Lower leg skin (tissue), 4 donors: ENCODE measurements around the gene RERE. TPM values are rescaled to one million over a fixed set of nuclear protein-coding genes. Genes with fewer than 3 reads are reported as not detected.
"Not testable (repeated sequence)": the region's sequence is repeated elsewhere in the genome, so short reads cannot be mapped to it uniquely, and the experiment has no call there.

Experiments used
- DNase-seq, 2 donors: peaks; one replicate each; pipeline ENCODE4 v3.0.0-alpha.2; 2019; ENCODE audit warnings: low spot score in 2 of 2
- H3K4me3 ChIP-seq: fragments of 200-600 bp; sonication (generic); 2 replicates; pipeline ENCODE4 v1.5.1; 2017; ENCODE audit warnings: mild to moderate bottlenecking, low read depth; ENCODE audit not compliant: poor library complexity, severe bottlenecking
- POLR2A ChIP-seq, 2 donors: fragments of 450-650 bp; IDR thresholded peaks; one replicate each; pipeline ENCODE4 v1.6.1; 2016 to 2017; ENCODE audit warnings: antibody characterized with exemption in 2 of 2, mild to moderate bottlenecking in 1 of 2, moderate library complexity in 1 of 2
- WGBS, 2 donors: methylation state at CpG; one replicate each; pipeline ENCODE4 v1.1.5; 2018; 5-methylcytosine and 5-hydroxymethylcytosine counted together
- intact Hi-C: fragments of 100-400 bp; cut with DNase I; formaldehyde crosslinking; loops from one replicate; pipeline ENCODE4 v1.15.0; 2023; ENCODE audit warnings: low total_unique reads
- total RNA-seq, 4 donors: library from RNA; depleted of rRNA; stranded (reverse); fragments of >200 nt; gene quantifications; one replicate each; pipeline ENCODE4 v1.1.0, GENCODE V29; 2016
- TF ChIP-seq, protein P1 (sequence below), 3 donors: fragments of 450-650 bp; IDR thresholded peaks; one replicate each; pipeline ENCODE4 v1.5.1; 2016; ENCODE audit warnings: antibody characterized with exemption in 3 of 3, mild to moderate bottlenecking in 3 of 3, moderate library complexity in 2 of 3

The RERE gene
- total RNA-seq, 4 donors from 2014 or later: 41.0 to 84.9 (median 76.8) TPM

DNA sequence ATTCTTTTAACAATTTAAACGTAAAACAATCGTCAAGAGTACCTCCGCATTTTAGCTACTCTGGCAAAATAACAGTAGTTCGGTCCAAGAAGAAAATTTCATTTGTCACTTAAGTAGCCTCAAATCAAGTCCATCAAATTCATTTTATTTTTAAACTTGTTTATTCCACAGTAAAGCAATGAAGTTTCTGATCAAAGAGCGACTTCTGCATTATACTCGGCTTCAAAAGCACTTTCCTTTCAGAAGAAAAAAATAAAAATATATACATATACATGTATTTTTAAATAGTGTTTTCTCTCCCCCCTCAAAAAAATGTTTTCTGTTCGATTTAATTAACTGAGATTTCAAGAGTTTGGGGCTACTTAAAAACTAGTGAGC is 115.0 kb downstream of the RERE start:
- peak overlapping the region; percentile 62 for H3K4me3 ChIP-seq
- intact Hi-C loops: no loop called here
- WGBS, 2 donors: 17 to 22% methylated on average over 7 of the region's 7 CpGs
- DNase-seq: no peak
- no peak for TF ChIP-seq POLR2A (IDR thresholded peaks at IDR 0.05)
- TF ChIP-seq, protein P1, sequence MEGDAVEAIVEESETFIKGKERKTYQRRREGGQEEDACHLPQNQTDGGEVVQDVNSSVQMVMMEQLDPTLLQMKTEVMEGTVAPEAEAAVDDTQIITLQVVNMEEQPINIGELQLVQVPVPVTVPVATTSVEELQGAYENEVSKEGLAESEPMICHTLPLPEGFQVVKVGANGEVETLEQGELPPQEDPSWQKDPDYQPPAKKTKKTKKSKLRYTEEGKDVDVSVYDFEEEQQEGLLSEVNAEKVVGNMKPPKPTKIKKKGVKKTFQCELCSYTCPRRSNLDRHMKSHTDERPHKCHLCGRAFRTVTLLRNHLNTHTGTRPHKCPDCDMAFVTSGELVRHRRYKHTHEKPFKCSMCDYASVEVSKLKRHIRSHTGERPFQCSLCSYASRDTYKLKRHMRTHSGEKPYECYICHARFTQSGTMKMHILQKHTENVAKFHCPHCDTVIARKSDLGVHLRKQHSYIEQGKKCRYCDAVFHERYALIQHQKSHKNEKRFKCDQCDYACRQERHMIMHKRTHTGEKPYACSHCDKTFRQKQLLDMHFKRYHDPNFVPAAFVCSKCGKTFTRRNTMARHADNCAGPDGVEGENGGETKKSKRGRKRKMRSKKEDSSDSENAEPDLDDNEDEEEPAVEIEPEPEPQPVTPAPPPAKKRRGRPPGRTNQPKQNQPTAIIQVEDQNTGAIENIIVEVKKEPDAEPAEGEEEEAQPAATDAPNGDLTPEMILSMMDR (IDR thresholded peaks at IDR 0.05): no peak

DNA sequence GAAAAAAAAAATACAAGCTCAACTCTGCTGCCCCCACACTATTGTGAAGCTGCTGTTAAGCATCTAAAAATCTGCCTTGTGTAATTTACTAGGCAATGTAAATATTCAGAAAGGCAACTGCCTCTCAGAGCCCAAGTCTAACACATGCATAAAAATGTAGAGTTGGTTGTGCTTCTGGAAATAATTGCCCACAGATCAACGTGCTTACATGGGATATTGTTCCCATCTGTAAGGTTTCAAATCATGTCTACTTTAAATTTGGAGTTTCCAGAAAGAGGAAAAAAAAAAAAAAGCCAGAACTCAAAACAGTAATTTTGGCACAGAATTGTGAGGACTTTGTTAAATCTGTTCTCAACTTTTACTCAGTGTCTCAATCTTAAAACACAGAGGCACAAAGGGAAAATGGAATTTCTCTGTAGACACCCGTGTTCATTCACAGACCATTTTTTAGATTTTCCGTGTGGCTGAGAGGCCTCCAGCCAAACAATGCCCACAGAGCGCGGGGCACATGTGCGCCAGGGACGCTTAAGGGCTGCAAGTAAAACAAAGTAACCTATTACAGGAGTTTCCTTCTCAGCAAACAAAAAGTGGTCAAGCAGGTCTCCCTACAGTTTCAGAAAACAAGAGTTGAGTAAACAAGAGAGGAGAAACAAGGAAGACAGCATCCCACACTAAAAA is 115.5 kb downstream of the RERE start:
- intact Hi-C loops: no loop called here
- DNase-seq: no peak
- 10 to 16% methylated on average over 7 of the region's 7 CpGs for WGBS, 2 donors
- no peak for TF ChIP-seq POLR2A (IDR thresholded peaks at IDR 0.05)
- TF ChIP-seq, protein P1 (IDR thresholded peaks at IDR 0.05): no peak
- H3K4me3 ChIP-seq: no peak overlapping the region

DNA sequence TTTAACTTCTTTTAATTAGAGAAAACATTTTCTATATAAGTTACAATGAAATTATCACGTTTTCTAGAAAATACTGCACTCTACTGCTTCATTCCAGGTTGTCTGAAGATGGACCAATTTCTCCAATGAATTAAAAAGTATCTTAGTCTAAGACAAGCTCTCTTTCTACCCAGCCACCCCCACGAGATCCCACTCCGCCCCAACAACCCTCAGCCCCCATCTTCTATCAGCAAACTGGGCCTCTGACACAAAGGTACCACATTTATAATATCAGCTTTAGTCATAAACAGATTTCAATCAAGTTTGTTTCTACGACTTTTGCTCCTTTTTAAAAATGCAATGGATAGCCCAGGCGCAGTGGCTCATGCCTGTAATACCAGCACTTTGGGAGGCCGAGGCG is 117.8 kb downstream of the RERE start:
- no peak for DNase-seq
- no peak overlapping the region for H3K4me3 ChIP-seq
- TF ChIP-seq POLR2A (IDR thresholded peaks at IDR 0.05): no peak
- TF ChIP-seq, protein P1 (IDR thresholded peaks at IDR 0.05): no peak
- 94% methylated on average over 7 of the region's 7 CpGs for WGBS, 2 donors
- intact Hi-C loops: no loop called here

DNA sequence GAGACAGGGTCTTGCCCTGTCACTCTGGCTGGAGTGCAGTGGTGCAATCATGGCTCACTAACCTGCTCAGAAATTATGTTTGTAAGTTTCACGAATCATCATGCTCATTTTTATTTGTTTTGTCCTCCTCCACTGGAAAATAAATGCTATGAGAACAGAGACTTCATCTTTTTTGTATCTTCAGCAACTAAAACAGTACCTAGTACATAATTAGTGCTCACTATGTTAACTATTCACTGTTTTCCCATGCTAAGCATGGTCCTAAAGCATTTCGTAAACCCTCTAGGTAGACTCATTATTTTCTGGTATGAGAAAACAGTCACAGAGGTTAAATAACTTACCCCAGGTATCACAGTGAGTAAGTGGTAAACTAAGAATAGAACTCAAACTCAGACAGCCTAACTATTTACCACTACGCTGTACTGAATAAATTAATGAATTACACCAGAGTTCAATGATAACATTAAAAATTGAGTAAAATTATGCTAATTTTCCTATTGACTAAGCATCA is 118.4 kb downstream of the RERE start:
- WGBS, 2 donors: 92 to 96% methylated on average over 3 of the region's 3 CpGs
- no peak for DNase-seq
- H3K4me3 ChIP-seq: no peak overlapping the region
- TF ChIP-seq, protein P1 (IDR thresholded peaks at IDR 0.05): no peak
- TF ChIP-seq POLR2A (IDR thresholded peaks at IDR 0.05): no peak
- intact Hi-C loops: no loop called here

DNA sequence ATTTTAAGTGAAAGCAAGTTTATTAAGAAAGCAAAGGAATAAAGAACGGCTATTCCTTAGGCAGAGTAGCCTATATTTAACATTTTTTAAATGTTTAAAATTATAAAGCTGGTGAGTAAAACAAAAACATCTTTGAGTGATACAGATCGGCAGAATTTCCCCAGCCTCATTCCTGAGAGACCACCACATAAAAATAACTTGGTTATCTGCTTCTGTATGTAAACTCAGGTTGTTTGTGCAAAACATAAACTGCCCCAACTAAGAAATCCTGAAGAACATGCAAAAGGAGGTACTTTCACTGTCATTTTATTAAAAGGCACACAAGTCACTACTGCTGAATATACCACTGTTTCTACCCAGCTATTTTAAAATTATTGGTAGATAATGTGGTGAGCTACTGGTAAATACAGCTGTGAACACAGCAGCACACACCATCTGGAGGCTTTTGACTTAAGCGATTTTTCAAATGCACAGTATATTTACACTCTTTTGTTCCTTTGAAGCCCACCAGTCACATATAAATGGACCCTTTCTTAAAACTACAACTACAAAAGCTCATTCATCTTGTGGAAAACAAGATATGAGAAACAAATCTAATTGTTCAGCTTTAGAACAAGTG is 119.3 kb downstream of the RERE start:
- DNase-seq: no peak
- no peak for TF ChIP-seq POLR2A (IDR thresholded peaks at IDR 0.05)
- TF ChIP-seq, protein P1 (IDR thresholded peaks at IDR 0.05): no peak
- no peak overlapping the region for H3K4me3 ChIP-seq
- 78 to 86% methylated on average over 3 of the region's 3 CpGs for WGBS, 2 donors
- intact Hi-C loops: no loop called here

DNA sequence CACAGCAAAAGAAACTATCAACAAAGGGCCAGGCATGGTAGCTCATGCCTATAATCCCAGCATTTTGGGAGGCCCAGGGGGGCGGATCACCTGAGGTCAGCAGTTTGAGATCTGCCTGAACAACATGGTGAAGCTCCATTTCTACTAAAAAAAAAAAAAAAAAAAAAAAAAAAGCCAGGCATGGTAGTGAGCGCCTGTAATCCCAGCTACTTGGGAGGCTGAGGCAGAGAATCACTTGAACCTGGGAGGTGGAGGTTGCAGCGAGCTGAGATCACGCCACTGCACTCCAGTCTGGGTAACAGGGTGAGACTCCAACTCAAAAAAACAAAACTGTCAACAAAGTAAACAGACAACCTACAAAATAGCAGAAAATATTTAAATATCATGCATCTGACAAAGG is 122.0 kb downstream of the RERE start:
- intact Hi-C loops: not testable (repeated sequence)

More for the DNA sequence above, 122.0 kb downstream of the RERE start:
- not testable (repeated sequence) for DNase-seq, H3K4me3 ChIP-seq
- WGBS, 2 donors: 98 to 99% methylated on average over 4 of the region's 4 CpGs
